Measurements from ENCODE around the gene MIOX. TPM values are rescaled to one million over a fixed set of nuclear protein-coding genes. Genes with fewer than 3 reads are reported as not detected.

Gene MIOX
- total and polyA plus RNA-seq, 9 of the 15 experiments (the other 6 are each of a cell fraction or from before 2014, with no cell fraction given): 0.08 TPM; not detected in 8

- TF ChIP-seq DPF2 (IDR thresholded peaks at IDR 0.05): peak; percentile 69
- TF ChIP-seq ZNF780A (CRISPR knock-in tag; IDR thresholded peaks at IDR 0.05): no peak
- TF ChIP-seq ZFX (CRISPR knock-in tag; IDR thresholded peaks at IDR 0.05): peak; percentile 43
- peak; percentile 29; the same call in 1 of the 2 replicates for TF ChIP-seq CXXC5 (CRISPR knock-in tag; IDR thresholded peaks at IDR 0.05)
- no peak for TF ChIP-seq ETV1 (tag; conservative IDR thresholded peaks at IDR 0.05; ENCODE audit: low read depth)
- TF ChIP-seq C11orf30 (IDR thresholded peaks at IDR 0.05; ENCODE audit: low read depth): no peak
- TF ChIP-seq FOXK1 (CRISPR knock-in tag; IDR thresholded peaks at IDR 0.05; ENCODE audit: borderline replicate concordance): no peak
- no peak for TF ChIP-seq TBL1XR1 (IDR thresholded peaks at IDR 0.05; ENCODE audit: low read length in 2 of 2)
- no peak for TF ChIP-seq RUNX1 (IDR thresholded peaks at IDR 0.05; ENCODE audit: low read depth)
- TF ChIP-seq ZNF232 (CRISPR knock-in tag; IDR thresholded peaks at IDR 0.05): no peak
- no peak for TF ChIP-seq PRPF4 (IDR thresholded peaks at IDR 0.05; ENCODE audit: insufficient read depth, low read depth, low read length, poor library complexity, severe bottlenecking)
- no peak for TF ChIP-seq TEAD1 (CRISPR knock-in tag; IDR thresholded peaks at IDR 0.05)
- no peak for TF ChIP-seq PTBP1 (IDR thresholded peaks at IDR 0.05; ENCODE audit: low read depth, low read length)
- peak; percentile 81 for TF ChIP-seq SMAD4 (CRISPR knock-in tag; conservative IDR thresholded peaks at IDR 0.05)
- TF ChIP-seq ARHGAP35 (IDR thresholded peaks at IDR 0.05; ENCODE audit: partially characterized antibody): no peak
- TF ChIP-seq MLX (CRISPR knock-in tag; conservative IDR thresholded peaks at IDR 0.05): no peak
- no peak for TF ChIP-seq E2F5 (CRISPR knock-in tag; IDR thresholded peaks at IDR 0.05)
- no peak for TF ChIP-seq NR2C1 (IDR thresholded peaks at IDR 0.05)
- TF ChIP-seq NR2C1 (tag; IDR thresholded peaks at IDR 0.05): peak; percentile 41
- TF ChIP-seq RCOR1 (IDR thresholded peaks at IDR 0.05; ENCODE audit: borderline replicate concordance in 1 of 2, low read depth in 2 of 2, low read length in 2 of 2): peak; percentile 45 to 78; a peak in 3 of 4 replicates
- TF ChIP-seq TCF7 (IDR thresholded peaks at IDR 0.05; ENCODE audit: borderline replicate concordance): no peak
- no peak for TF ChIP-seq IRF2 (CRISPR knock-in tag; IDR thresholded peaks at IDR 0.05)
- TF ChIP-seq POLR2H (tag; IDR thresholded peaks at IDR 0.05; ENCODE audit: low read depth): no peak
These were observed 46.5 kb downstream of the MIOX start (continued) for GRCh38 chr22:50532824-50533796.
